Immature natural killer cell (primary cell): ENCODE data around the gene TCEA3. TPM values are rescaled to one million over a fixed set of nuclear protein-coding genes. Genes with fewer than 3 reads are reported as not detected.
A peak's percentile ranks its signal among the peaks of the same experiment; 100 is the strongest.
"Not testable (repeated sequence)": the region's sequence is repeated elsewhere in the genome, so short reads cannot be mapped to it uniquely, and the experiment has no call there.

ENCODE experiments used
- DNase-seq, 3 donors: peaks; one replicate each; pipeline ENCODE4 v3.0.0; 2022; ENCODE audit warnings: mixed read lengths in 1 of 3
- H3K27ac Mint-ChIP-seq, 6 donors: one replicate each; pipeline ENCODE4 v1.8.0; 2020; ENCODE audit warnings: mixed read lengths in 6 of 6, mild to moderate bottlenecking in 5 of 6, inconsistent platforms in 4 of 6, moderate library complexity in 3 of 6
- H3K27me3 Mint-ChIP-seq, 3 donors: one replicate each; pipeline ENCODE4 v1.8.0; 2020 to 2021; ENCODE audit warnings: low read depth in 3 of 3, mild to moderate bottlenecking in 3 of 3, mixed read lengths in 3 of 3, moderate library complexity in 3 of 3, inconsistent platforms in 1 of 3
- H3K36me3 Mint-ChIP-seq, 3 donors: one replicate each; pipeline ENCODE4 v1.8.0; 2020; ENCODE audit warnings: mixed read lengths in 3 of 3, inconsistent platforms in 2 of 3, mild to moderate bottlenecking in 2 of 3
- H3K4me1 Mint-ChIP-seq, 2 donors: one replicate each; pipeline ENCODE4 v1.8.0; 2020; ENCODE audit warnings: inconsistent platforms in 2 of 2, mild to moderate bottlenecking in 2 of 2, mixed read lengths in 2 of 2, moderate library complexity in 1 of 2
- H3K4me3 Mint-ChIP-seq, 5 donors: one replicate each; pipeline ENCODE4 v1.8.0; 2020; ENCODE audit warnings: mild to moderate bottlenecking in 5 of 5, mixed read lengths in 5 of 5, inconsistent platforms in 3 of 5, moderate library complexity in 3 of 5
- H3K9me3 Mint-ChIP-seq, 6 donors: one replicate each; pipeline ENCODE4 v1.8.0; 2020; ENCODE audit warnings: mild to moderate bottlenecking in 6 of 6, mixed read lengths in 6 of 6, inconsistent platforms in 4 of 6, moderate library complexity in 3 of 6
- polyA plus RNA-seq, 3 donors: library from polyadenylated mRNA; unstranded; fragments of 300-500 nt; fragmentation: Illumina TruSeq; gene quantifications; one replicate each; pipeline ENCODE4 v1.2.3, GENCODE V29; 2021

TCEA3 gene
- polyA plus RNA-seq, 3 donors from 2014 or later, result 0.71 to 2.4 (median 1.1) TPM

- H3K4me3 Mint-ChIP-seq, result no peak overlapping the region
- H3K27ac Mint-ChIP-seq, result no peak overlapping the region
- H3K4me1 Mint-ChIP-seq, result no peaks in the 10 kb centered on the region
- DNase-seq, result no peak
- H3K27me3 Mint-ChIP-seq, result peaks cover 0 to 5% (median 4%) of the 10 kb centered on the region in 3 donors
- no peaks in the 10 kb centered on the region for H3K36me3 Mint-ChIP-seq
- no peaks in the 10 kb centered on the region for H3K9me3 Mint-ChIP-seq
These were observed 37.1 kb downstream of the TCEA3 start for GRCh38 chr1:23387494-23387893.

GRCh38 chr1:23385119-23385621 lies 39.4 kb downstream of the TCEA3 start:
- H3K4me1 Mint-ChIP-seq, result no peaks in the 10 kb centered on the region
- no peaks in the 10 kb centered on the region for H3K36me3 Mint-ChIP-seq
- H3K27ac Mint-ChIP-seq, result no peak overlapping the region
- H3K9me3 Mint-ChIP-seq, result no peaks in the 10 kb centered on the region
- H3K4me3 Mint-ChIP-seq, result no peak overlapping the region
- peaks cover 1 to 7% (median 2%) of the 10 kb centered on the region in 3 donors for H3K27me3 Mint-ChIP-seq
- DNase-seq, result no peak

GRCh38 chr1:23384312-23385058 lies 40.1 kb downstream of the TCEA3 start:
- Mint-ChIP-seq H3K27me3 (peaks cover 1 to 4% (median 2%) of the 10 kb centered on the region in 3 donors), H3K4me3 (no peak overlapping the region), H3K4me1 (no peaks in the 10 kb centered on the region), H3K27ac (peak overlapping the region in 1 of 6 donors; percentile 2), H3K36me3 (no peaks in the 10 kb centered on the region), H3K9me3 (no peaks in the 10 kb centered on the region)
- no peak for DNase-seq

- peaks cover 1 to 4% (median 2%) of the 10 kb centered on the region in 3 donors for H3K27me3 Mint-ChIP-seq
- H3K9me3 Mint-ChIP-seq, result no peaks in the 10 kb centered on the region
- peak overlapping the region in 1 of 6 donors; percentile 2 for H3K27ac Mint-ChIP-seq
- no peak for DNase-seq
- H3K36me3 Mint-ChIP-seq, result no peaks in the 10 kb centered on the region
- H3K4me3 Mint-ChIP-seq, result no peak overlapping the region
- no peaks in the 10 kb centered on the region for H3K4me1 Mint-ChIP-seq
These were observed 40.8 kb downstream of the TCEA3 start for GRCh38 chr1:23383577-23384311.

- Mint-ChIP-seq H3K4me3 (no peak overlapping the region), H3K27me3 (peaks cover 1 to 2% (median 2%) of the 10 kb centered on the region in 3 donors), H3K36me3 (no peaks in the 10 kb centered on the region), H3K9me3 (no peaks in the 10 kb centered on the region), H3K4me1 (no peaks in the 10 kb centered on the region), H3K27ac (peak overlapping the region in 2 of 6 donors; percentile 13 to 81)
- no peak for DNase-seq
These were observed 43.2 kb downstream of the TCEA3 start for GRCh38 chr1:23381233-23381885.

GRCh38 chr1:23380719-23381118 lies 43.8 kb downstream of the TCEA3 start:
- Mint-ChIP-seq H3K27me3 (peaks cover 1 to 2% (median 2%) of the 10 kb centered on the region in 3 donors), H3K36me3 (no peaks in the 10 kb centered on the region), H3K27ac (no peak overlapping the region), H3K4me3 (no peak overlapping the region), H3K9me3 (no peaks in the 10 kb centered on the region), H3K4me1 (no peaks in the 10 kb centered on the region)
- DNase-seq, result no peak

- not testable (repeated sequence) for H3K27ac Mint-ChIP-seq, H3K36me3 Mint-ChIP-seq, H3K4me1 Mint-ChIP-seq
These were observed 44.3 kb downstream of the TCEA3 start for GRCh38 chr1:23380236-23380635.

GRCh38 chr1:23376890-23377811 lies 47.4 kb downstream of the TCEA3 start:
- Mint-ChIP-seq H3K4me3 (no peak overlapping the region), H3K27ac (no peak overlapping the region)

More at GRCh38 chr1:23380236-23380635, 44.3 kb downstream of the TCEA3 start:
- H3K4me3 Mint-ChIP-seq, DNase-seq, H3K27me3 Mint-ChIP-seq, H3K9me3 Mint-ChIP-seq: not testable (repeated sequence)

GRCh38 chr1:23374079-23374735 lies 50.3 kb downstream of the TCEA3 start:
- not testable (repeated sequence) for DNase-seq, H3K36me3 Mint-ChIP-seq, H3K27ac Mint-ChIP-seq, H3K4me3 Mint-ChIP-seq, H3K9me3 Mint-ChIP-seq, H3K27me3 Mint-ChIP-seq
- peaks cover 10 to 11% of the 10 kb centered on the region in 2 donors for H3K4me1 Mint-ChIP-seq

More at GRCh38 chr1:23376890-23377811, 47.4 kb downstream of the TCEA3 start:
- Mint-ChIP-seq H3K4me1 (no peaks in the 10 kb centered on the region), H3K9me3 (no peaks in the 10 kb centered on the region), H3K36me3 (no peaks in the 10 kb centered on the region), H3K27me3 (peaks cover 0 to 4% (median 1%) of the 10 kb centered on the region in 3 donors)
- DNase-seq, result no peak

- no peaks in the 10 kb centered on the region for H3K36me3 Mint-ChIP-seq
- no peak overlapping the region for H3K4me3 Mint-ChIP-seq
- H3K4me1 Mint-ChIP-seq, result peaks cover 23 to 25% of the 10 kb centered on the region in 2 donors
- H3K27ac Mint-ChIP-seq, result no peak overlapping the region
- DNase-seq, result no peak
- H3K9me3 Mint-ChIP-seq, result no peaks in the 10 kb centered on the region
- H3K27me3 Mint-ChIP-seq, result peaks cover 2 to 8% (median 6%) of the 10 kb centered on the region in 3 donors
These were observed 52.3 kb downstream of the TCEA3 start for GRCh38 chr1:23371987-23372880.

GRCh38 chr1:23370709-23371584 lies 53.6 kb downstream of the TCEA3 start:
- Mint-ChIP-seq H3K27me3 (peaks cover 2 to 8% (median 6%) of the 10 kb centered on the region in 3 donors), H3K27ac (no peak overlapping the region), H3K36me3 (peaks cover 0 to 3% (median 3%) of the 10 kb centered on the region in 3 donors), H3K4me1 (peaks cover 32 to 38% of the 10 kb centered on the region in 2 donors), H3K4me3 (no peak overlapping the region), H3K9me3 (no peaks in the 10 kb centered on the region)
- no peak for DNase-seq
